Measurements from ENCODE around the gene SLC2A10.

The SLC2A10 gene

GRCh38 chr20:46681032-46681854, 28.2 kb upstream of the SLC2A10 start:
- DNase-seq (ENCODE audit: extremely low spot score, insufficient read length, low read depth) (no peak), FAIRE-seq (peak; percentile 75)

- DNase-seq (ENCODE audit: extremely low spot score, insufficient read length, low read depth) (no peak), FAIRE-seq (no peak)
These were observed 27.2 kb upstream of the SLC2A10 start for GRCh38 chr20:46682063-46682821.

DNA sequence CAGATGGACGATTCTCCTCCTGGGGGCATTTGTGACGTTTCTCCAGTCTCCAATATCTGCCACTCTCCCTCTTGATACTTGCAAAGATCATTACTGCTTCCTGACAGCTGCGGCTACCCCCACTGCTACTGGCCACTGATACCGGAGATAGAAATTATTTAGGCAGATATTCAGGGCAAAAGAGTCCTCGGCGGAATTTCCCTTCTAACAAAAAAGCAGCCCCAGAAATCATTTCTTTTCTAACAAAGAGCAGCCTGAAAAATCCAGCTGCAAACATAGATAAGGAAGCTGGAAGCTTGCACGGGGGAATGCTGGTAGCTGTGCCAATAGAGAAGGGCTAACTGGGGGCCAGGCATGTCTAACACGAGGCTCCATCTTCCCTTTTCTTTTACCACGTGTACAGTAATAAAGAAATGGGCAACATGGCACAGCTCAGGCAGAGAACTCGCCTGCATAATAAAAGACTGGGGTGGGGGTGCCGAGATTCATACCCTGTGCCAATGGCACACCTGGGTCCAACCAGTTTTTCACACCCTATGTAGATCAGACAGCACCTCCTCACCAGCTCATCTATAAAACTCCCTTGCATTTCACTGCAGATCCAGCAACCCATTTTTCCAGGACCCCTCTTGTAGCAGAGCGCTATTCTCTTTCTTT, 26.3 kb upstream of the SLC2A10 start:
- FAIRE-seq (no peak), DNase-seq (ENCODE audit: extremely low spot score, insufficient read length, low read depth) (no peak)

GRCh38 chr20:46683668-46683938, 25.8 kb upstream of the SLC2A10 start:
- no peak for FAIRE-seq
- DNase-seq (ENCODE audit: extremely low spot score, insufficient read length, low read depth) = no peak

DNA sequence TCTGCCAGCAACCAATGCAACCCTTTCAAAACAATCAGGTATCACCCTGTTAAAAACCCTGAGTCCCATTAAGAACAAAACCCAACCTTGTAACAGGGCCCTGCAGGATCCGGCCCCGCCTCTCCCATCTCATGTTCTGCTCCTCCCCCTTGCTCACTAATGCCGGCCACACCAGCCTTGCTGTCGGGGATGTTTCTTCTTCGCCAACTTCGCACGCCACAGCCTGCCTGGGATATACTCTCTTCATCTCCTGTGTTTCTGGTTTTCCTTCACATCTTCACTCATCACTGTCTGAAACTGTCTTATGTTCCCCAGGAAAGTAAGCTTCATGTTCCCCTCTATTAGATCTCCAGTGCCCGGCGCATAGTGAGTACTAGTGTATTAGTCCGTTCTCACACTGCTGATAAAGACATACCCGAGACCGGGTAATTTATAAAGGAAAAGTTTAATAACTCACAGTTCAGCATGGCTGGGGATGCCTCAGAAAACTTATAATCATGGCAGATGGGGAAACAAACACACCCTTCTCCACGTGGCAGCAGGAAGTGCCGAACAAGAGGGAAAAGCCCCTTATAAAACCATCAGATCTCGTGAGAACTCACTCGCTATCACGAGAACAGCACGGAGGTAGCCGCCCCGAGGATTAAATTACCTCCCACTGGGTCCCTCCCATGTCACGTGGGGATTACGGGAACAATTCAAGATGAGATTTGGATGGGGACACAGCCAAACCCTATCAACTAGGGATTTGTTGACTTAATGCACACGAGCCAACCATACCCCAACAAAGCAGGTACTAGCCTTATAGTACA, 25.3 kb upstream of the SLC2A10 start:
- DNase-seq (ENCODE audit: extremely low spot score, insufficient read length, low read depth) = no peak
- no peak for FAIRE-seq

- DNase-seq (ENCODE audit: extremely low spot score, insufficient read length, low read depth) (no peak), FAIRE-seq (no peak)
These were observed 21.0 kb upstream of the SLC2A10 start for GRCh38 chr20:46688151-46689081.

DNA sequence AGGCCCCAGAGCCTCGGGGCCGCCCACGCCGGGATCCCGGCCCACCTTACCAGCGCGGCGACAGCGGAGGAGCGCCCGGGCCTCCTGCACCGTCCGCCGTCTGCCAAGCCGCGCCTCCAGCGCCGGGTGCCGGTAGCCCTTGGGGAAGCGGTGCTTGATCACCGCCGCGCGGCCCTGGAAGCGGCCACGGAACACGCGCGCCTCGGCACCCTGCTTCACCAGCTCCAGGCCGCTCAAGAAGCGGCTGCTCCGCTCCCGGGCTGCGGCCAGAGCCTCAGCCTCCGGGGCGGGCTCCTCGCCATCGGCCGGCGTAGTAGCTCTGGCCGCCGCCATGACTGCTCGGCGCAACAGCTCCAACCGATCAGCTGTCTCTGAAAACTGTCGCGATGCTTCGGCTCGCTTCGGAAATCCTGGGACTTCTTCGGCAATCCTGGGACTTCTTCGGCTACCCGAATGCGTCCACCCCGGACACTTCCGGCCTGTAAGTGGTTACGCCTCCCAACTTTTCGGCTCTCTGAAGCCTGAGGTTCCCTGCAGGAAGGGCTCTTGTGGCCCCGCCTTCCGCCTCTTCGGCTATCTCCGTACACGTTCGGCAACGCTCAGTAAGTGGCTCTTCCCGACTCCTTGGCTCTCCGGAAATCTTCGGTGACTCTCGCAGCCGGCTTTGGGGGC, 20.2 kb upstream of the SLC2A10 start, which contains the start of gene TP53RK:
TSS of gene TP53RK (minus strand) at position 363 of the 672 bp plus-strand sequence. CDS start at position 333, 30 bp downstream.
- peak; percentile 98 for FAIRE-seq
- DNase-seq (ENCODE audit: extremely low spot score, insufficient read length, low read depth) = peak; percentile 92

DNA sequence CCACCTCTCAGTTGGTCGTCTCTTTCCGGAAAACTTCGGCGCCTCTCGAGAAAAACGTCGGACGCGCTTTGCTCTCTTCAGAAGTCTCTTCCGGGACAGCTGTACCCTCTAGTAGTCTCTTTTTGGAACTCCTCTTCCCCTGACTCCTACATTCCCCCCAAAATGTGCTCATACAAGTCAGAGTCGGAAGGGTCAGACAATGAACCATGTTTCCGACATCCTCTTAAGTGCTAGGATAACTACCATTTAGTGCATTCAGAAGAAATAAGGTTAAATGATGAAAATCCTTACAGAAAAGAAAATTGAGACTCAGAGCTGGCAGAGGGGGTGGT, 19.7 kb upstream of the SLC2A10 start:
- DNase-seq (ENCODE audit: extremely low spot score, insufficient read length, low read depth) (no peak), FAIRE-seq (no peak)

GRCh38 chr20:46690219-46691106, 19.0 kb upstream of the SLC2A10 start:
- DNase-seq (ENCODE audit: extremely low spot score, insufficient read length, low read depth) (no peak), FAIRE-seq (no peak)

DNA sequence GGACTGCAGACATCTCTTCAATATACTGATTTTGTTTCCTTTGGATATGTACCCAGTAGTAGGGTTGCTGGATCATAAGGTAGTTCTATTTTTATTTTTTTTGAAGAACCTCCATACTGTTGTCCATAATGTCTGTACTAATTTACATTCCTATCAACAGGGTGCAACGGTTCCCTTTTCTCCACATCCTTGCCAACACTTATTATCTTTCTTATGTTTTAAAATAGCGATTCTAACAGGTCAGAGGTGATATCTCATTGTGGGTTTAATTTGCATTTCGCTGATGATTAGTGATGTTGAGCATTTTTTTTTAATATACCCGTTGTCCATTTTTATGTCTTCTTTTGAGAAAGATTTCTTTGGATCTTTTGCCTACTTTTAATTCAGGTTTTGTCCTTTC, 18.3 kb upstream of the SLC2A10 start:
- no peak for FAIRE-seq
- no peak for DNase-seq (ENCODE audit: extremely low spot score, insufficient read length, low read depth)

DNA sequence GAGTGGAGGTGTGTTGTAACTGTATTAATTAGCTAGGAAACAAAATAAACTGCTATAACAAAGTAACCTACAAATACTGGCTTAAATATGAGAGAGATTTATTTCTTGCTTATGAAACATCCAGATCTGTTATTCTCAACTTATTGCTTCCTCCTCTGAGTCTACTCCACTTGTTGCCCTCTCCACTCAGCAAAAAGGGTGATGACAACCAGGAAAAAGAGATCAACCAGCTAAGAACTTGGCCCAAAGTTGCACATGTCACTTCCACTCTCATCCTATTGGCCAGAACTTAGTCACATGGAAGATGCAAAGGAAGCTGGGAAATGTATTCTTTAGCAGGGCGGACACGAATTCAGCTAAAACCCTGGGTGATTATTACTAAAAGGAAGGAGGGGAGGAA, 15.0 kb upstream of the SLC2A10 start:
- FAIRE-seq = no peak

DNA sequence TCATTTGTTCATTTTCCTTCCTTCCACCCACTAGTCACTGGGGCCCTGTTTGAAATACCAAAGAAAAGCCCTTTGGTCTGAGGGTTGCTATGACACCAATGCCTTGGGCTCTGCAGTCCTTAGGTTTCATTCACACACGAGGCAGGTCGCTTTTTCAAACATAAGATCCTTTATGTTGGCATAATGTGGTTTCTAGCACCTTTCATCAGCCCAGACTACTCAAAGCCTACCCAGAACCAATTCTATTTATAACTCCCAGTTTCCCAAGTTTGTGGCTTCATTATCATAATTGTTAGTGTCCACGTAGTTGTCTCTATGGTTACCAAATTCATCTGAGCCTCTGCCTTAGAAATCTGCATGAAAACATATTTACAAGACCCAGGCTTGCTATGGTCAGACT, 13.6 kb upstream of the SLC2A10 start:
- DNase-seq (ENCODE audit: extremely low spot score, insufficient read length, low read depth) (no peak), FAIRE-seq (no peak)

More for the DNA sequence above, 15.0 kb upstream of the SLC2A10 start:
- no peak for DNase-seq (ENCODE audit: extremely low spot score, insufficient read length, low read depth)

DNA sequence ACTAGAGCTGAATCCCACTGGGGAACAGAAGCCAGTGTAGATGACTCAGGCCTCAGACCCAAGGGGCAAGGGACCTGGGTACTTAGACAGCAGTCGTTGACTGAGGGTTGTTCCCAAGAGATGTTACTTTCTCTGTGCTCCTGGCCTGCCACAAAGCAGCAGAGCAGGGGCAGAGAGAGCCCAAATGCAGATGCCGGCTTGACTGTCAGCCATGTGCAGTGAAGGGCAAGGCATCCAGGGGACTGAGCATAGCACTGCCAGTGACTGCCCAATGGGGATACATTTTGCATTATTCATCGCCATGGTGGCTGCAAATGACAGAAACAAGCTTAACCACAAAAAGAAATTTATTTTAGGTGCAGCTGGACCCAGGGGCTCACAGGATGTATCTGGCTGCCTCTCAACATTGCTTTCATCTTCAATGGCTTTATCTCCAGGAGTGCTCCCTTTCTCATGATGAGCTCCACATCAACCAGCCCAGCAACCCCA, 12.6 kb upstream of the SLC2A10 start:
- no peak for DNase-seq (ENCODE audit: extremely low spot score, insufficient read length, low read depth)
- FAIRE-seq = no peak

GRCh38 chr20:46698788-46699187, 10.7 kb upstream of the SLC2A10 start:
- FAIRE-seq (no peak), DNase-seq (ENCODE audit: extremely low spot score, insufficient read length, low read depth) (no peak)

DNA sequence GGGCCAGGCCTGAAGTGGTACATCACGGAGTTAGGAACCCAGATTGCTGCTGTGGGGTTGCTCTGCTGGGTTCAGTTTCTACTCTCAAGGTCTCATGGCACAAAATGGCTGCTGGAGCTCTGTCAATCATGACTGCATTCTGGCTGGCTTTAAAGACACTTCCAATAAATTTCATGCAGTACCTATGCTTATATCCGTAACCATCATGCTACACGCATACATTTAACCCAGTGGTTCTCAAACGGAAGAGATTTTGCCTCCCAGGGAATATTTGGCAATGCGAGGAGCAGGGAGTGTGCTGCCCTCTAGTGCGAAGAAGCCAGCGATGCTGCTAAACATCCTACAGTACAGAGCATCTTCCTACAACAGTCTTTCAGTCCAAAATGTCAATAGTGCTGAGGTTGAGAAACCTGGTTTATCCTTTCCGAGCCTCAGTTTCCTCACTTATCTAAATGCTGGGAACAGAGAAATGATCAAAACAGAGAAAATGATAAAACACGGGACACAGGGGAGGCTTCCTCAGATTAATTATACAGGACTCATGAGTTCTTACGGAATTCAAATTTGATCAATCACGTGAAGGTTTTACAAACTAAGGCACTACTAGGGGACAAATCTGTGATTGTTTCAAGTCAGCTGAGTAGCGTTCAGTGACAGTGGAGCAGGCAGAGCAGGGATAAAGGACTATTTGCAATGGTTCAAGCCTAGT, 9.6 kb upstream of the SLC2A10 start:
- DNase-seq (ENCODE audit: extremely low spot score, insufficient read length, low read depth) = no peak
- FAIRE-seq = no peak

GRCh38 chr20:46700481-46700880, 9.0 kb upstream of the SLC2A10 start:
- DNase-seq (ENCODE audit: extremely low spot score, insufficient read length, low read depth) (no peak), FAIRE-seq (no peak)

DNA sequence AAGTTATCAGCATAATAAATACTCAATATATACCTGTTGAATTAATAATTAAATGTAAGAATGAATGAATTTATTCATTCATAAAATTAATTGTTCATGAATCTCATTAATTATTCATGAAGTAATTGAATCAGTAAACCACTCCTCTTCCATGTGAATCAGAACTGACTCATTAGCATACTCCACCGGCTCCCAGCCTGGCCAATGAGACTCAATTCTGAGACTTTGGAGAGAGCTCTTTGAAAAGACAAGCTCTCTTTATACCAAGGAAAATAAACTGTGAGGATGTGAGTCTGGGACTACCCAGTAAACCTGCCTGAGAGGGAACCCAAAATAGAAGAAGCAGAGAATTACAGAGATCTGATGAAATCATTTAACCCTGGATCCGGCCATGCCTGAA, 8.4 kb upstream of the SLC2A10 start:
- DNase-seq (ENCODE audit: extremely low spot score, insufficient read length, low read depth) (no peak), FAIRE-seq (no peak)

All from GM18507 (cell line).